Suprapubic skin (tissue), 4 donors: ENCODE measurements around the gene DROSHA. TPM values are rescaled to one million over a fixed set of nuclear protein-coding genes. Genes with fewer than 3 reads are reported as not detected.
"Not testable (repeated sequence)": the region's sequence is repeated elsewhere in the genome, so short reads cannot be mapped to it uniquely, and the experiment has no call there.

Experiments
- DNase-seq, 2 donors: peaks; one replicate each; pipeline ENCODE4 v3.0.0-alpha.2; 2019; ENCODE audit warnings: low spot score in 2 of 2
- H3K27ac ChIP-seq: fragments of 200-600 bp; sonication (generic); one replicate; pipeline ENCODE4 v1.5.1; 2019
- H3K27me3 ChIP-seq: fragments of 200-600 bp; sonication (generic); one replicate; pipeline ENCODE4 v1.5.1; 2019
- H3K36me3 ChIP-seq: fragments of 200-600 bp; sonication (generic); one replicate; pipeline ENCODE4 v1.5.1; 2019
- H3K4me1 ChIP-seq: fragments of 200-600 bp; sonication (generic); one replicate; pipeline ENCODE4 v1.5.1; 2019
- H3K4me3 ChIP-seq: fragments of 200-600 bp; sonication (generic); one replicate; pipeline ENCODE4 v1.5.1; 2019; ENCODE audit warnings: mild to moderate bottlenecking
- H3K9me3 ChIP-seq: fragments of 200-600 bp; sonication (generic); one replicate; pipeline ENCODE4 v1.5.1; 2019
- CTCF ChIP-seq, 2 donors: fragments of 200-600 bp in 1 of 2; fragments of 450-650 bp in 1 of 2; sonication (generic) in 1 of 2; IDR thresholded peaks; one replicate each; pipeline ENCODE4 v1.5.1; 2016 to 2019; ENCODE audit warnings: antibody characterized with exemption in 2 of 2, mild to moderate bottlenecking in 1 of 2, moderate library complexity in 1 of 2
- EP300 ChIP-seq: sonication (generic); formaldehyde crosslinking; IDR thresholded peaks from one replicate; pipeline ENCODE4 v1.6.1; 2017; ENCODE audit warnings: antibody characterized with exemption
- POLR2A ChIP-seq, 2 donors: fragments of 450-650 bp; IDR thresholded peaks; one replicate each; pipeline ENCODE4 v1.6.1; 2017; ENCODE audit warnings: antibody characterized with exemption in 2 of 2, mild to moderate bottlenecking in 2 of 2, moderate library complexity in 2 of 2
- POLR2AphosphoS5 ChIP-seq, 3 donors: sonication (generic); formaldehyde crosslinking; IDR thresholded peaks; one replicate each; pipeline ENCODE4 v1.6.1; 2017; ENCODE audit warnings: antibody characterized with exemption in 3 of 3
- WGBS: methylation state at CpG from one replicate; pipeline ENCODE4 v1.1.5; 2018; 5-methylcytosine and 5-hydroxymethylcytosine counted together
- total RNA-seq, 4 donors: library from RNA; depleted of rRNA; stranded (reverse); fragments of >200 nt; gene quantifications; one replicate each; pipeline ENCODE4 v1.1.0, GENCODE V29; 2016

Gene DROSHA
- total RNA-seq, 4 donors from 2014 or later: 25.5 to 69.7 (median 34.6) TPM

GRCh38 chr5:31573494-31574142 is 41.7 kb upstream of the DROSHA start:
- Histone ChIP-seq H3K36me3 (no peaks in the 10 kb centered on the region), H3K27me3 (no peaks in the 10 kb centered on the region), H3K9me3 (no peaks in the 10 kb centered on the region), H3K27ac (no peak overlapping the region), H3K4me3 (no peak overlapping the region), H3K4me1 (no peaks in the 10 kb centered on the region)
- no peak for TF ChIP-seq POLR2AphosphoS5 (IDR thresholded peaks at IDR 0.05)
- TF ChIP-seq POLR2A (IDR thresholded peaks at IDR 0.05): no peak
- TF ChIP-seq EP300: no peak
- TF ChIP-seq CTCF (IDR thresholded peaks at IDR 0.05): no peak
- WGBS: 92% methylated on average over 10 of the region's 10 CpGs
- no peak for DNase-seq

- H3K4me3 ChIP-seq: no peak overlapping the region
- no peaks in the 10 kb centered on the region for H3K9me3 ChIP-seq
- no peak for DNase-seq
- TF ChIP-seq EP300 (no peak), CTCF (IDR thresholded peaks at IDR 0.05) (no peak), POLR2AphosphoS5 (IDR thresholded peaks at IDR 0.05) (no peak), POLR2A (IDR thresholded peaks at IDR 0.05) (no peak)
- H3K36me3 ChIP-seq: no peaks in the 10 kb centered on the region
- no peaks in the 10 kb centered on the region for H3K27me3 ChIP-seq
- H3K27ac ChIP-seq: no peak overlapping the region
- no peaks in the 10 kb centered on the region for H3K4me1 ChIP-seq
Observed at GRCh38 chr5:31569068-31569467, 37.2 kb upstream of the DROSHA start.

- Histone ChIP-seq H3K4me3 (no peak overlapping the region), H3K27me3 (no peaks in the 10 kb centered on the region), H3K36me3 (no peaks in the 10 kb centered on the region), H3K27ac (no peak overlapping the region), H3K4me1 (no peaks in the 10 kb centered on the region), H3K9me3 (no peaks in the 10 kb centered on the region)
- WGBS: 71% methylated on average over 1 of the region's 1 CpG
- TF ChIP-seq CTCF (IDR thresholded peaks at IDR 0.05): no peak
- TF ChIP-seq POLR2AphosphoS5 (IDR thresholded peaks at IDR 0.05): no peak
- no peak for DNase-seq
Observed at GRCh38 chr5:31568302-31568835, 36.5 kb upstream of the DROSHA start.

GRCh38 chr5:31566362-31566761 is 34.5 kb upstream of the DROSHA start:
- H3K4me3 ChIP-seq, H3K27ac ChIP-seq, H3K27me3 ChIP-seq, H3K4me1 ChIP-seq, H3K9me3 ChIP-seq, H3K36me3 ChIP-seq, DNase-seq: not testable (repeated sequence)
- WGBS: 89% methylated on average over 3 of the region's 3 CpGs

GRCh38 chr5:31563216-31563615 is 31.3 kb upstream of the DROSHA start:
- 54% methylated on average over 4 of the region's 4 CpGs for WGBS
- Histone ChIP-seq H3K9me3 (no peaks in the 10 kb centered on the region), H3K4me1 (no peaks in the 10 kb centered on the region), H3K27me3 (no peaks in the 10 kb centered on the region), H3K36me3 (no peaks in the 10 kb centered on the region), H3K4me3 (no peak overlapping the region), H3K27ac (no peak overlapping the region)
- no peak for DNase-seq
- TF ChIP-seq EP300: no peak
- TF ChIP-seq CTCF (IDR thresholded peaks at IDR 0.05): no peak
- no peak for TF ChIP-seq POLR2A (IDR thresholded peaks at IDR 0.05)
- TF ChIP-seq POLR2AphosphoS5 (IDR thresholded peaks at IDR 0.05): no peak

GRCh38 chr5:31561946-31562345 is 30.1 kb upstream of the DROSHA start:
- DNase-seq: no peak
- TF ChIP-seq POLR2AphosphoS5 (IDR thresholded peaks at IDR 0.05) (no peak), POLR2A (IDR thresholded peaks at IDR 0.05) (no peak), CTCF (IDR thresholded peaks at IDR 0.05) (no peak), EP300 (no peak)
- H3K4me1 ChIP-seq: no peaks in the 10 kb centered on the region

More at GRCh38 chr5:31561946-31562345, 30.1 kb upstream of the DROSHA start:
- Histone ChIP-seq H3K9me3 (no peaks in the 10 kb centered on the region), H3K4me3 (no peak overlapping the region), H3K27ac (no peak overlapping the region), H3K36me3 (no peaks in the 10 kb centered on the region), H3K27me3 (no peaks in the 10 kb centered on the region)
- 19% methylated on average over 1 of the region's 1 CpG for WGBS
